Measurements from ENCODE around the gene SOX6. TPM values are rescaled to one million over a fixed set of nuclear protein-coding genes. Genes with fewer than 3 reads are reported as not detected.

The SOX6 gene
- total and polyA plus RNA-seq, 2 donors (not counting 3 experiments of a cell fraction or from before 2014, with no cell fraction given): 0.14 to 3.7 TPM

DNA sequence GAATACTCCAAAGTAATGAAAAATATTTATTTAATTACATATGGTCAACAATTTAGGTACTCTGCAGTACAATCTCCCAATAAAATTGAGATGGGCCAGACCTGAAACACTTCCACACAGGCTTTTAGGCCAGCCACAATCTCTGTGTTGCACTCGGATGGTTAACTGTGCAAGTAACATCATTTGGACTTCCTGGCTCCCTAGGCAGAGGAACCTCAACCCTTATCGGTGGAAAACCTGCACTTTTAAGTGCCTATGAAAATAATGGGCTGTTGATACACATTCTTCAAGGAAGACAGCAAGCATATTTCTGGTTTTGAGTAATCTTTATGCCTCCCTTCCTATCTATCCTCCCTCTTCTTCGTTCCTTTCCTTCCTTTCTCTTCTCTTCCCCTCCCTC, 343.1 kb downstream of the SOX6 start:
- Histone ChIP-seq H3K9me3 (replicated peaks; ENCODE audit: control insufficient read depth, insufficient read depth, low read length) (no peaks in the 10 kb centered on the region), H3K4me2 (ENCODE audit: insufficient read depth, low read length) (no peak overlapping the region), H3K9ac (replicated peaks; ENCODE audit: extremely low read depth, insufficient read depth, low read length) (no peak overlapping the region), H3K79me2 (ENCODE audit: control insufficient read depth, insufficient read depth, low read length) (no peaks in the 10 kb centered on the region), H4K20me1 (replicated peaks; ENCODE audit: control insufficient read depth, extremely low read depth, insufficient read depth, low read length) (no peaks in the 10 kb centered on the region), H3K4me3 (replicated peaks in 1 of 3; ENCODE audit: insufficient read depth in 1 of 3, low read depth in 1 of 3, low read length in 3 of 3) (no peak overlapping the region), H3K36me3 (ENCODE audit: control insufficient read depth in 2 of 2, extremely low read depth in 1 of 2, insufficient read depth in 2 of 2, low read length in 2 of 2) (no peaks in the 10 kb centered on the region), H3K27ac (ENCODE audit: insufficient read depth, low read depth, low read length) (no peak overlapping the region), H3K9me1 (replicated peaks; ENCODE audit: control insufficient read depth, extremely low read depth, insufficient read depth, low read length) (no peaks in the 10 kb centered on the region), H3K4me1 (ENCODE audit: control insufficient read depth, extremely low read depth, insufficient read depth, low read length) (peaks cover 2% of the 10 kb centered on the region), H2AFZ (ENCODE audit: low read depth, low read length) (no peak overlapping the region), H3K27me3 (ENCODE audit: control insufficient read depth in 2 of 2, insufficient read depth in 2 of 2, low read length in 2 of 2) (no peaks in the 10 kb centered on the region)
- DNase-seq (ENCODE audit: low read depth, low spot score): no peak
- no peak for FAIRE-seq
- ChIA-PET POLR2A (no interaction called here), CTCF (no interaction called here)
- dilution Hi-C loops (cut with MboI; ENCODE audit: extremely low pct_ligation_motif_present, low sequenced_read_pairs) (no loop called here), intact Hi-C loops (cut with micrococcal nuclease) (no loop called here)
- TF ChIP-seq FOS (IDR thresholded peaks at IDR 0.05; ENCODE audit: borderline replicate concordance, insufficient read depth, low read length): no peak
- no peak for TF ChIP-seq MYC (IDR thresholded peaks at IDR 0.05; ENCODE audit: low read depth, low read length)
- no peak for TF ChIP-seq JUN (IDR thresholded peaks at IDR 0.05; ENCODE audit: borderline replicate concordance, insufficient read depth, insufficient read length, low read depth)
- TF ChIP-seq MAX (IDR thresholded peaks at IDR 0.05; ENCODE audit: insufficient read depth, insufficient read length): no peak
- TF ChIP-seq, protein P1, sequence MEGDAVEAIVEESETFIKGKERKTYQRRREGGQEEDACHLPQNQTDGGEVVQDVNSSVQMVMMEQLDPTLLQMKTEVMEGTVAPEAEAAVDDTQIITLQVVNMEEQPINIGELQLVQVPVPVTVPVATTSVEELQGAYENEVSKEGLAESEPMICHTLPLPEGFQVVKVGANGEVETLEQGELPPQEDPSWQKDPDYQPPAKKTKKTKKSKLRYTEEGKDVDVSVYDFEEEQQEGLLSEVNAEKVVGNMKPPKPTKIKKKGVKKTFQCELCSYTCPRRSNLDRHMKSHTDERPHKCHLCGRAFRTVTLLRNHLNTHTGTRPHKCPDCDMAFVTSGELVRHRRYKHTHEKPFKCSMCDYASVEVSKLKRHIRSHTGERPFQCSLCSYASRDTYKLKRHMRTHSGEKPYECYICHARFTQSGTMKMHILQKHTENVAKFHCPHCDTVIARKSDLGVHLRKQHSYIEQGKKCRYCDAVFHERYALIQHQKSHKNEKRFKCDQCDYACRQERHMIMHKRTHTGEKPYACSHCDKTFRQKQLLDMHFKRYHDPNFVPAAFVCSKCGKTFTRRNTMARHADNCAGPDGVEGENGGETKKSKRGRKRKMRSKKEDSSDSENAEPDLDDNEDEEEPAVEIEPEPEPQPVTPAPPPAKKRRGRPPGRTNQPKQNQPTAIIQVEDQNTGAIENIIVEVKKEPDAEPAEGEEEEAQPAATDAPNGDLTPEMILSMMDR (IDR thresholded peaks at IDR 0.05; ENCODE audit: extremely low read depth in 1 of 2, insufficient read depth in 1 of 2, low read depth in 1 of 2, low read length in 2 of 2): no peak
- TF ChIP-seq GATA2 (IDR thresholded peaks at IDR 0.05; ENCODE audit: insufficient read depth, insufficient read length, low read depth, low read length): no peak
- TF ChIP-seq POLR2A (IDR thresholded peaks at IDR 0.05; ENCODE audit: low read depth, low read length): no peak
- TF ChIP-seq POLR2AphosphoS5 (IDR thresholded peaks at IDR 0.05; ENCODE audit: insufficient read depth, low read depth, low read length): no peak
- BruUV-seq (replicated peaks): no TSS peak
